Left renal pelvis (tissue), 4 donors: ENCODE measurements around the gene SMIM24. TPM values are rescaled to one million over a fixed set of nuclear protein-coding genes. Genes with fewer than 3 reads are reported as not detected.

Source experiments
- DNase-seq, 4 donors: peaks; one replicate each; pipeline ENCODE4 v3.0.0-alpha.2; 2013; ENCODE audit warnings: low read depth in 4 of 4, low spot score in 3 of 4
- polyA plus RNA-seq, 4 donors: library from polyadenylated mRNA; unstranded; fragments of 120-200 nt; gene quantifications; one replicate each; pipeline ENCODE4 v1.2.1, GENCODE V29; 2013; ENCODE audit not compliant: insufficient read length in 4 of 4

SMIM24 gene
- polyA plus RNA-seq, 4 donors, result 13.5 to 564 (median 408) TPM

DNA sequence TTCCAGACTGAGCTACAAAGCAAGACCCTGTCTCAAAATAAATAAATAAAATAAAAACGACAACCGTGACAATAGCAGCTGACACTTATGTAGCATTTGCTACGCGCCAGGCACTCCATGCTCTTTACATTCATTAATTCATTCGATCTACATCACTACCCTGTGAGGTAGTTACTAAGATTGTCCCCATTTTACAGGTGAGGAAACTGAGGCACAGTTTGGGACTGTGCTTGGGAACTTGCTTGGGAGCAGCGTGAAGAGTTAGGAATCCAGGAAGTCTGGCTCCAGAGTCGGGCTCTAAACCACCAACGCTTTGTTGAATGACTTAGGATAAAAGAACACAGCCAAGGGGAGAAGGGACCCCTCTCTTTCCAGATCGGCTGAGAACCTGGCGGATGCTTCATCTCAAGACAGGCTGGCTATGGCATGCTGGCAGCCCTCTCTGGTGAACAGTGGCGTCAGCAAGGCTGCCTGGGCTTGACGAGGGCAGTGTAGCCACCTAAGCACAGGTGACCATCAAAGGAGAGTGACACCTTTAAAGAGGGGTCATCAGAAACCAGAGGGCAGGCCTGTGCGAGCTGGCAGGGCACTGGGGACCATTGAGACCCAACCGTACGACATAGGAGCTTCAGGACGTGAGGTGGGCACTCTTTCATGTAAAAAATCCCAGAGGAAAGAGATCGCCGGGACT lies 19.6 kb upstream of the SMIM24 start:
- DNase-seq, result no peak

DNA sequence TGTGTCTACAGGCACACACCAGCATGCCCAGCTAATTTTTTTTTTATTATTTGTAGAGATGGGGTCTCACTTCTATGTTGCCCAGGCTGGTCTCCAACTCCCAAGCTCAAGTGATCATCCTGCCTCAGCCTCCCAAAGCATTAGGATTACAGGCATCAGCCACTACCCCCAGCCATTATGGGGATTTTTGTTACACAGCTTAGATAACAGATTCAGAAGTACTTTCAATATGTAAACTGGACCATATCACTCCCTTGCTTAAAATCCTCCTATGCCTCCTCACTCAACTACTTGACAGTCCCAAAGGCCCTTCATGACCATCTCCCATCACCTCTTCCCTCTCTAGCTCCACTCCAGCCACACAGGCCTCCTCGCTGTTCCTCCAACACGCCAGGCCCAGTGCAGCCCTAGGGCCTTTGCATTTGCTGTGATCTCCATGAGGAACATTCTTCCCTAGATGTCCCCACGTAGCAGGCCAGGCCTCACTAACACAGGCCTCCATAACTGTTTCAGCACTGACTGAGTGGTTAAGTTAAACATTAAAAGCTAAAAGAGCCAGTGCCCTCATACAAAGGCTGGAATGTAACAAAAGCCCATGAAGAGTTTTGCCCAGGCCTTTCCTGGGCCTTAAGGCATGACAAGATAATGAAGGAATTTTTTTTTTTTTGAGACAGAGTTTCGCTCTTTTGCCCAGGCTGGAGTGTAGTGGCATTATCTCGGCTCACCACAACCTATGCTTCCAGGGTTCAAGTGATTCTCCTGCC lies 17.6 kb upstream of the SMIM24 start:
- no peak for DNase-seq

DNA sequence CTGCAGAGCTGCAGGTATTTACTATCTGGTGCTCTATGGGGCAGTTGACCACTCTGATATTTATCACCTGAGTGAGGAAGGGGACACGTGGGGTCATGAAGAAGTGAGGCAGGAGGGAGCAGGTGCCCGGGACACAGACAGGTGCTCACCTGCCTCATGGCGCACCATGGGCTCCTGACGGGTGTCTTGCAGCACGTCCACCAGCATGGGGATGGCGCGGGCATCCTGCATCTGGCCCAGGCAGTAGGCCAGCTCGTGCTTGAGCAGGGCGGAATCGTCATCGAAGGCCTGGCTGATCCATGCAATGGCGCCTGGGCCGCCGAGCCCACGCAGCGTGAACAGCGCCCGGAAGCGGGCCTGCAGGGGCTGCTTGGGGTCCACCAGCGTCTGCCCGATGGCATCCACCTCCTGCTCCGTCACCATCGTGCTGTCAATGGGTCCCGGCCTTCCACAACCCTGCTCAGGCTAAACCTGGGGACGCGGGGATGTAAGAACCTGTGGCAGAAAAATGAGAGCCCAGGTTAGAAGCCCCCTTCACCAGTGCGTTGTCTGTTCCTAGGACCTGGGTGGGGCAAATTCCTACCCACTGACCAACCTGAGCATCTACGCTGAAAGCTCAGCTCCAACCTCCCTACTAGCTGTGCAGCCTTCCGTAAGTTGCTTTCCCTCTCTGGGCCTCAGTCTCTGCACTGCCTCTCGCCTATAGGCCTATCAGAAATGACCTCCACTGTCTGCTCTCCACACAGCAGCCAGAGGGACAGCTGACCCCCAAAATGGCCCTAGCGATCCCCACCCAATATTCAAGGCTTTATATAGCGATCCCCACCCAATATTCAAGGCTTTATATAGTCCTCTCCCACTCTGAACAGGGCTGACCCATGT lies 16.3 kb upstream of the SMIM24 start:
- DNase-seq, result no peak

DNA sequence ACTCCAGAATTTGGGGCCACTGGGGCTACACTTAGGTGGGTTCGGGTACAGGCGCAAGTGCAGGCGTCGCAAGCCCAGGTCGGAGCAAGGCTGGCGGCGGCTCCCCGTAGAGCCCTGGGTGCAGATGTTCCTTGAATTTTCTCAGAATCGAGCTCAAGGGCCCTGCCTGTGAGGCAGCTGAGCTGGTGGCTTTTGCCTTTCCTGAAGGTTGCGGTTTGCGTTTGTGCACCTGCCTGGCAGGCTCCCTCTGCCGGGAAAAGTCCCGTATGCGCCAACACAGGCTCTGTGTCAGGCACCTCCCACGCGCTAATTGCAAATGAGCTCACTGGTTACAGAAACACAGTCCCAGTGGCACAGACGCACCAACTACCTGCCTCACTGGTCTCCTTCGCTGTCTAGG lies 14.2 kb upstream of the SMIM24 start:
- DNase-seq, result no peak

- DNase-seq, result no peak
These were observed 13.7 kb upstream of the SMIM24 start for GRCh38 chr19:3494051-3494450.

DNA sequence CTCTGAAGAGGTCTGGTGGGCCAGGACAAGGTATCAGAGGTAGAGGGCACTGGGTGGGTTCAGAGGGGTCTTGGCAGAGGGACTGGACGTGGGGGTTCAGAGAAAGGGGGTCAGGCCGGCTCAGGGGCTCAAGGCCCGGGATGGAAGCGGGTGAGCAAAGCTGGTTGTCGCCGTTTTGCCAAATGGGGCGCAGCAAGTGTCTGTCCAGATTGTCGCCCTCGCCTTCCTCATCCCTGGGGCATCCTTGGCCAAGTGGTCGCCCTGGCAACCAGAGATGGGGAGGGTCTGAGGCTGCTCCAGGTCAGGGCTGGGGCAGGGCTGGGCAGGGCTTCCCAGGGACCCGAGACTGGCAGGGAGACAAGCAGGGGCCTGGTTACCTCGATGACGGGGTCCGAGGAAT lies 13.3 kb upstream of the SMIM24 start:
- DNase-seq, result no peak

DNA sequence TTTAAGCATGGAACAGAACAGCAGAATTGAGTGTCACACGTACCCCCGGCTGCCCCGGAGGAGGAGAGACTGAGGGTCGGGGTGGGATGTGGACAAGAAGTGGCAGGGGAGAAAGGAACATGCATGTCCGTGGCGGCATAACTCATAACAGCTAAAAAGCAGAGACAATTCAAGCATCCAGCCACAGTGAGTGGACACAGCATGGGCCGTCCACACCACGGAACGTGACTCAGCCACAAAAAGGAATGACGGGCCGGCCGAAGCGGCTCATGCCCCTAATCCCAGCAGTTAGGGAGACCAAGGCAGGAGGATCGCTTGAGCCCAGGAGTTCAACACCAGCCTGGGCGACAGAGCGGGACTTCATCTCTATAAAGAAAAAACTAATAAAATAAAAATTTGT lies 12.6 kb upstream of the SMIM24 start:
- no peak for DNase-seq

- DNase-seq, result no peak
These were observed 12.0 kb upstream of the SMIM24 start for GRCh38 chr19:3492131-3492839.

GRCh38 chr19:3491396-3492119 lies 11.2 kb upstream of the SMIM24 start:
- DNase-seq, result no peak

DNA sequence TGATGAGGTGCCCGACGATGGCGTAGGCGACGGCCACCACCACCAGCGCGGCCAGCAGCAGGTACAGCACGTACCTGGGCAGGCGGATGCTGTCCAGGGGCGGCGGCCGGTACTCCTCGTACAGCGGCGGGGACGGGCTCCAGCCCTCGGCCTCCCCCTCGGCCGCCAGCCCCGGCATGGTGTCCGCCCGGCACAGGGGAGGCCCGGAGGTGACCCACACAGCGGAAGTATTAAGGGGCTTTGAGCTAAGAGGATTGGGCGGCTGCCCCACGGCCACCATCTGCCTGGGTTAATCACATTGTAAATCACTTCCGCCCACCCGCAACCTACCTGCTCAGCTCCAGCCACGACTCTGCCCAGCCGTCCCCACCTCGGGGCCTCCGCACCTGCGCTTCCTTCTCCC lies 2.9 kb upstream of the SMIM24 start, which contains the start of gene SMIM44:
SMIM44 (minus strand) TSS at position 216 of the 403 bp plus-strand sequence; CDS start at position 178, 38 bp downstream.
- no peak for DNase-seq

DNA sequence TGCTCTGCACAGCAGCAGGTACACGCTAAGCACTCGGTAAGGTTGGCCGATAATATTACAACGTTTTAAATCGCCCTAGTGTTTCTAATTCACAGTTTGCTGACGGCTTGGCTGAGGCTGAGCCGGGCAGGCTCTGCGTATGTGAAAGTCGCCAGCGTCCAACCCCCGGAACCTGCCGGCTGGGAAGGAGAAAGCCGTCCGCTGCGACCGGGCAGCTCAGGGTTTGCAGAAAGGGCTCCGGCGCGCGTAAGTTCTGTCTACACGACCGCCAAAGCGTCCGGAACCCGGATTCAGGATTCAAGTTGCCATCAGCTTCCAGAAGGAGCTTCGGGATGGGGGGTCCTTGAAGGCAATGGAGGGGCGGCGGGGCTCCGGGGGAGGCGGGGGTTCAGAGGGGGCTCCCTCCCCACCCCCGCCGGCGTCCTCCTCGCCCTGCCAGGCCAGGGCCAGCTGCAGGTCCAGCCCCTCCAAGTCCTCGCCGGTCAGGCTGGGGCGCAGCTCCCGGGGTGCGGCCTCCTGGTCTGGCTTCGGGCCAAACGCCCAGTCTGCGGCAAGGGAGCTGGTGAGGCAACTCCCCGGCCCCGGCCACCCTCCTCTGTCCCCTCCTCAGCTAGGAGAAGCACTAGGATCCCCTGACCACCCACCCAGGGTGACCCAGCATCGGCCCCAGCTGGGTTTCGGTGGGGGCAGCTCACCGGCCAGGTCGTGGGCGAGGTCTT lies 2.3 kb upstream of the SMIM24 start:
- no peak for DNase-seq

DNA sequence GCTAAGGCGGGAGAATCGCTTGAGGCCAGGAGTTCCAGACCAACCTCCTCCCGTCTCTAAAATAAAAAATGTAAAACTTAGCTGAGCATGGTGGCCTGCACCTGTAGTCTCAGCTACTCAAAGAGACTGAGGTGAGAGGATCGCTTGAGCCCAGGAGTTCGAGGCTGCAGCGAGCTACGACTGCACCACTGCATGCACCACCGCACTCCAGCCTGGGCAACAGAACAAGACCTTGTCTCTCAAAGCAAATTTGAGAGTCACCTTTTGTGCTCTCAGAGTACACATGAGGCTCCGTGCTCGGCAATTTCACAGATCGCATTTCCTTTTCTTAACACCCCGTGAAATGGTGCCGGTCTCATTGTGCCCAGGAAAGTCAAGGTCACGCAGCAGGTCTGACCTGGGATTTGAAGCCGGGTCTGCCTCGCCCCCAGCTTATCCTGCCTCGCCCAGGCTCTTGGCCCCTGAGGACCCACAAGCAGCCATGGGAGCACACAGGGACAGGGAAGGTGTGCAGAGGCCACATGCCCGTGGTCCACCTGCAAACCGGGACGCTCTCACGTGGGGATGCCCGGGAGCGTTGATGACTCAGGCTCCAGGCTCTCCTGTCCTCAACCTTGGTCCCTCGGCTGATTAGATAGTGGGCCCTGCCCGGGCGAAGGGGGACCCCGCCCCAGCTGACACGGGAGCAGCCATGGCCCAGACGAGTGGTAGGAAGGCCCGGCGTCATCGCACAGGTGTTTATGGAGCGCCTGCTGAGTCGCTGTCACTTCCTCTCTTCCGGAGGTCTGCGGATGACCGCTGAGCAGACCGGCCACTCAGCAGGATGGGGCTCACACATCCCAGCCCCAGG lies 1.1 kb upstream of the SMIM24 start:
- no peak for DNase-seq

DNA sequence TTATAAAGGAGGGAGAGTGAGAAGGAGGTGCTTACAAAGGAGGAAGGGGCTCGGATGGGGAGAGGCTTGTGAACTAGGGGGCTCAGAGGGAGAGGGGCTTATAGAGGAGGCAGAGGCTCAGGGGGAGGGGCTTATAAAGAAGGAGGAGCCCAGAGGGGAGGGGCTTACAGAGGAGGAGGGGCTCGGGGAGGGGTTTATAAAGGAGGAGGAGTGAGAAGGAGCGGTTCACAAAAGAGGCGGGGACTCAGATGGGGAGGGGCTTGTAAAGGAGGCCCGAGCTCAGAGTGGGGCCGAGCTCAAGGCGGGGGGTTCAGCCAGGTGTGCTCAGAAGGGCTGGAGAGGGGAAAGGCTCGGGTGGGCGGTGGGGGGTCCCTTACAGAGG lies 500 bp downstream of the SMIM24 start:
- no peak for DNase-seq

DNA sequence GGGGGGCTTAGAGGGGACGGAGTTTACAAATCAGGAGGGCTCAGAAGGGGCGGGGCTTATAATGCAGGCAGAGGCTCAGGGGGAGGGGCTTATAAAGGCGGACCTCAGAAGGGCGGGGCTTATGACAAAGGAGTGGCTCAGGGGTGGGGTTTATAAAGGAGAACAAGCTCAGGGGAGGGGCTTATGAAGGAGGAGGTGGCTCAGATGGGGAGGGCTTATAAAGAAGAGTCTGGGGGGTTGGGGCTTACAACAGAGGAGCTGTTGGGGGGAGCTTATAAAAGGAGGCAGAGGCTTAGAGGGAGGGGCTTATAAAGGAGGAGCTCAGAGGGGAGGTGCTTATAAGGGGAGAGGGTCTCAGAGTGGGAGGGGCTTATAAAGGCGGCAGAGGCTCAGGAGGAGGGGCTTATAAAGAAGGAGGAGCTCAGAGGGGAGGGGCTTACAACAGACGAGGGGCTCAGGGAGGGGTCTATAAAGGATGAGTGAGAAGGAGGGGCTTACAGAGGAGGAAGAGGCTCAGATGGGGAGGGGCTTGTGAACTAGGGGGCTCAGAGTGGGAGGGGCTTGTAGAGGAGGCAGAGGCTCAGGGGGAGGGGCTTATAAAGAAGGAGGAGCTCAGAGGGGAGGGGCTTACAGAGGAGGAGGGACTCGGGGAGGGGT lies 1.0 kb downstream of the SMIM24 start:
- no peak for DNase-seq

DNA sequence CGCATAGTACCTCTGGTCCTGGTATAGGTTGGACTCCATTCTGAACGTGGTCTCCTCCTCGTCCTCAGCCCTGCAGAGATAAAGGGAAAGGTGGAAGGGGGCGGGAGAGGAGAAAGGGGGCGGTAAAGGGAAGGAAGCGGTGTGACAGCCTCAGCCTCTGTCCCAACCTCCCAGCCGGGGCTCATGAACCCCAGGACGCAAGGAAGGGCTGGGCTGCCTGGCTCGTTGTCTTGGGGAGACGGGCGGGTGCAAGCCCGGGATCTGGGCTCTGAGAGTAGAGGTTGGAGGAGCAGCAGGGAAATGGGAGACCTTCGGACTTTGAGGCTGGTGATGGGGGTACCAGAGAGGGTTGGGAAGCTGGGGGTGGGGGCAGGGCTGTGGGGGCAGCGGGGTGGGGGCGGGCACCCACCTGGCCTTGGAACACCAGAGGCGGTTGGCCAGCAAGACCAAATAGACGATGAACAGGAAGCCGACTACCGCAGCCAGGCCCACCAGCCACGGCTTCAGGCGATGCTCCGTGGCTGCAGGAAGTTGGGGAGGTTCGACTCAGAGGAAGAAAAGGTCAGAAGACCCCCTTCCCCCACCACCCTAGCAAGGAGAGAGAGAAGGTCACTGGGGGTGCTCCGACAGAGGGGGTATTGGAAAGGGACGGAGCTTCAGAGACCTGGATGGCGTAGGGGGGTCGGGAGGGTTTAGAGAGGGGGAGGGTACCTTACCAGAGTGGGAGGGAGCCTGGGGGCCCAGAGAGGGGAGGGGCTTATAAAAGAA lies 1.7 kb downstream of the SMIM24 start:
- no peak for DNase-seq

GRCh38 chr19:3477951-3478350 lies 2.4 kb downstream of the SMIM24 start:
- no peak for DNase-seq

DNA sequence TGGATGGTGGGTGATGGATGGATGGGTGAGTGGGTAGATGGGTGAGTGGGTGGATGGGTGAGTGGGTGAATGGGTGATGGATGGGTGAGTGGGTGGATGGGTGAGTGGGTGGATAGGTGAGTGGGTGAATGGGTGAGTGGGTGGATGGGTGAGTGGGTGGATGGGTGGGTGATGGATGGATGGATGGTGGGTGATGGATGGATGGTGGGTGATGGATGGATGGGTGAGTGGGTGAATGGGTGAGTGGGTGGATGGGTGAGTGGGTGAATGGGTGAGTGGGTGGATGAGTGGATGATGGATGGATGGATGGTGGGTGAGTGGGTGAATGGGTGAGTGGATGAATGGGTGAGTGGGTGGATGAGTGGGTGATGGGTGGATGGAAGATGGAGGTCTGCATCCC lies 2.8 kb downstream of the SMIM24 start:
- DNase-seq, result no peak
